ENCODE results near the gene CYTH1.

Gene CYTH1

DNA sequence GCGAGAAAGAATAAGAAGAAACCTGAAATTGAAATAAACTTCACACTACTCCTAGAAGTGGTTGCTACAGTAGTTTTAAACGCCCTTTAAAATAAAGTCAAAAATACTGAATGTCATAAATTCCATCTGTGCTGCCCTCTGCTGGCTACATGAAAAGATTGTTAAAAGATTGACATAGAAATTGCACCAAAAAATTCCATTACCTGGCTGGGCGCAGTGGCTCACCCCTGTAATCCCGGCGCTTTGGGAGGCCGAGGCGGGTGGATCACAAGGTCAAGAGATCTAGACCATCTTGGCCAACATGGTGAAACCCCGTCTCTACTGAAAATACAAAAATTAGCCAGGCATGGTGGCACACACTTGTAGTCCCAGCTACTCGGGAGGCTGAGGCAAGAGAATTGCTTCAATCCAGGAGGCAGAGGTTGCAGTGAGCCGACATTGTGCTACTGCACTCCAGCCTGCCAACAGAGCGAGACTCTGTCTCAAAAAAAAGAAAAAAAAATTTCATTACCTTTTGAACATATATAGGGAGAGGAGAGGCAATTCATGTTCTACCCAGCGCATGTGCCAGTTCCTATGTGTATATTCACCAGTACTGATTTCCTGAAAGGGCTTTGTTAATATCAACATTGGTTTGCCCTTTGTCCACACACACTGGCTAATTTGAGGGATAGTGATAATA, 36.5 kb downstream of the CYTH1 start:
- DNase-seq (ENCODE audit: low read depth in 1 of 2, low spot score in 1 of 2) = peak in 1 of 2 experiments; percentile 62
- no peak for TF ChIP-seq JUND (IDR thresholded peaks at IDR 0.05; ENCODE audit: low read depth)
- in situ Hi-C loops (cut with HindIII; ENCODE audit: low pct_unique_long_range_greater_than_20kb, low sequenced_read_pairs) = no loop called here

DNA sequence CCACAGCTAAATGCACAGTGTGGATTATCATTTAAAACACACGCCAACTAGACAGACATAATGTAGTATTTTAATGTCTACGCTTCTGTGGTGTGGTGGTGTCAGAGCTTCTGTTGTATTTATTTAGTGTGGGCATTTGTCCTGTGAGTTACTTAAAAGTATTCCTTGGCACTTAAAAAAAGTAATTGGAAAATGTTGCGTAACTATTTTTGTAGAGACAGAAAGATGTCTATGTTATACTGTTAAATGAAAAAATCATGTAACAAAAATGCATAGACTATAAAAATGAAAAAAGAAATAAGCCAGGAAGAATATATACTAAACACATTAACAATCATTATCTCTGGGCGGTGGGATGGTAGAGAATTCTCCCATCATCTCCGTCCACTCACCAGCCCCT, 39.2 kb downstream of the CYTH1 start:
- DNase-seq (ENCODE audit: low read depth in 1 of 2, low spot score in 1 of 2) = no peak
- in situ Hi-C loops (cut with HindIII; ENCODE audit: low pct_unique_long_range_greater_than_20kb, low sequenced_read_pairs) = no loop called here
- no peak for TF ChIP-seq JUND (IDR thresholded peaks at IDR 0.05; ENCODE audit: low read depth)

DNA sequence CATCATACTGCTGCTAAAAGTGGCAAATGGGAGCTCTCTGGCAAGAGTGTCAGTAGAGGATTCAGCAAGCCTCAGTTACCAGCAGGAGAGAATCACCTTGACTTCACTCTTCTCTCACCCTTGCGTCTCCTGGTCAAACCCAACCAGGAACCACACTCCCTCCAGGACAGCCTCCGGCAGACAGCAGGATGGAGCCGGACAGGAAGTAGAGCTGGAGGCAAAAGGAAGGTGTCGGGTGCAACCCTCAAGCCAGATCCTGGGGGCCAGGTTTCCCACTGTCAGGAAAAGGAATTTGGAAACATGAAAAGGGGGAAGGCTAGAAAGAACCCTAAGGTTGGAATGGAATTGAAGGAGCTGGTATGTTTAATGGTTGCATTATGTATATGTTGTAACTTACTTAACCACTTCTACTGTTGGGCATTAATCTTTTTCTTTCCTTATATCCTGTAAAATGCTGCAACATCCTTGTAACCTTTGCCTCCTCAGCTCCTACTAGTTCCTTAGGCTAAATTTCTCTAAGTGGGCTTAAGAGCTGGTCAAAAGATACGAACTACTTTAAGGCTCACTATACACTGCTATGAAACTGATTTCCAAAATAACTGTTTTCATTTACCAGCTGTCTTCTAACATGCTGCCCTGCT, 40.3 kb downstream of the CYTH1 start:
- in situ Hi-C loops (cut with HindIII; ENCODE audit: low pct_unique_long_range_greater_than_20kb, low sequenced_read_pairs) = no loop called here
- no peak for TF ChIP-seq JUND (IDR thresholded peaks at IDR 0.05; ENCODE audit: low read depth)
- DNase-seq (ENCODE audit: low read depth in 1 of 2, low spot score in 1 of 2) = no peak

DNA sequence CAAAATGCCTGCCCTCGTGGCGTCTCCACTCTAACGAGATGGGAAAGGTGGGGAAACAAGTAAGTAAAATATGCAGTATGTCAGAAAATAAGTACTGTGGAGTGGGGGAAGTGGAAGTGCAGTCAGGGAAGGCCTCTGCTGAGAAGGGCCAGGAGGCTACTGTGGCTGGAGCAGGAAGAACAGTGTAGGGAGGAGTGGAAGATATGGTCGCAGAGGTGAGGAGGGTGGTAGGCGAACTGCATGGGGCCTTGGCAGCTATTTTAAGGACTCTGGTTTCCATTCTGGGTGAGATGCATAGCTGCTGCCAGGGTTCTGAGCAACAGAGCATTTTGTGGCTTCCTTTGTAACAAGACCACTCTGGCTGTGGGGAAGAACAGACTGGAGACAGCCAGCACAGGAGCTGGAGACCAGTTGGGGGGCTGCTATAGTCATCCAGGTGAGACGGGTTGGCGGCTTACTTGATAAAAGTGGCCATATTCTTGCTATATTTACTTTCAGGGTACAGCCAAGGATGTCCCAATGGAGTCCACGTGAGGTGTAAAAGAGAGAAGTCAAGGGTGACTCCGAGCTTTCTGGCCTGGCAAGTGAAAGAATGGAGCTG, 42.6 kb downstream of the CYTH1 start:
- DNase-seq (ENCODE audit: low read depth in 1 of 2, low spot score in 1 of 2) = no peak
- no peak for TF ChIP-seq JUND (IDR thresholded peaks at IDR 0.05; ENCODE audit: low read depth)
- in situ Hi-C loops (cut with HindIII; ENCODE audit: low pct_unique_long_range_greater_than_20kb, low sequenced_read_pairs) = no loop called here

DNA sequence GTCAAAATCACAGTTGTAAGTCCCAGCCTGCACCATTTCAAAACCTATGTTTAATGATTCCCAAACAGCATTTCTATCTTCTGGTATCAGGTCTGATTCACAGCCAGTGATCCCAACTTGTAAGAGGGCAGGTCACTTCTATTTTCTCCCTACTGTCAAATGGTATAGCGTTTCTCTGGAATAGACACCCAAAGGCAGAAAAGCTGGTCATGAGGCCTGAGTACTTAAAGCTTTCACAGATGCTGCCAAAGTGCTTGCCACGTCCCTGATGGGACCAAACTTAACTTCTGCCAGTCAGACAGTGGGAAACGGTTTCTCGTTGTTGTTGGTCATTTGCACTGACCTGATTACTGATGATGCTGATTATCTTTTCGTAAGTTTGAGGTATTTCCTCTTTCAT, 43.4 kb downstream of the CYTH1 start:
- no peak for DNase-seq (ENCODE audit: low read depth in 1 of 2, low spot score in 1 of 2)
- TF ChIP-seq JUND (IDR thresholded peaks at IDR 0.05; ENCODE audit: low read depth) = no peak
- in situ Hi-C loops (cut with HindIII; ENCODE audit: low pct_unique_long_range_greater_than_20kb, low sequenced_read_pairs) = no loop called here

DNA sequence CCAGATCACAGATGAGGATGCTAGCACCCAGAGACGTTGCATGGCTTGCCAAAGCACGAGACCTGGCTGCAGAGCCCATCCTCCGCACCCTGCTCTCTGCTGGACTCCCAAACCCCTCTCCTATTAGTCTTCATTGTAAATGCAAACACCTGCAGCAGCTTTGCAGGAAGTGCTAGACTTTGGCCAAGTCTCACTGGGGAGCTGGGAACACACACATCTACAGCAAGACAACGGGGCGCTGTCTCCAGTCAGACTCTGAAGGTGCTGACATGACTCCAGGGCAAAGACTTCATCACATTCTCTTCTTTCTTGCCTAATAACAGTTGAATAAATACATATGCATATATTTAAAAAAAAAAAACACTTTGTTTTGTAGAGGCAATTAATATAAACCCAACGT, 43.8 kb downstream of the CYTH1 start:
- no peak for DNase-seq (ENCODE audit: low read depth in 1 of 2, low spot score in 1 of 2)
- in situ Hi-C loops (cut with HindIII; ENCODE audit: low pct_unique_long_range_greater_than_20kb, low sequenced_read_pairs) = no loop called here
- TF ChIP-seq JUND (IDR thresholded peaks at IDR 0.05; ENCODE audit: low read depth) = no peak

DNA sequence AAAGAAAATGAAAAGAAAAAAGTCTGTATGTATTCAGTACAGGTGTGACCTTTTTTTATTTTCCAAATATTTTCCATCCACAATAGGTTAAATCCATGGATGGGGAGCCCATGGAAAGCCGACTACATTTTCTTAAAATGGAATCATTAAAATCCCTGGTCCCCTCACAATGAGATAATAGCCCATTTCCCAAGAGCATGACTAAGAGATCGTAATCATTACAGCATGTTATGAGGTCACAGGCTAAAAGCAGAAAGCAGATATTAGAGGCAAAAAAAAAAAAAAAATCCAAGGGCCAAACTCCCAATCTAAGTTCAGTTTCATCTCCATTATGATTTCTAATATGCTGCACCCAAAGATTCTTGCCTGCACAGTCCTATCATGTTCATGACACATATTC, 44.7 kb downstream of the CYTH1 start:
- no peak for DNase-seq (ENCODE audit: low read depth in 1 of 2, low spot score in 1 of 2)
- no peak for TF ChIP-seq JUND (IDR thresholded peaks at IDR 0.05; ENCODE audit: low read depth)
- in situ Hi-C loops (cut with HindIII; ENCODE audit: low pct_unique_long_range_greater_than_20kb, low sequenced_read_pairs) = no loop called here

DNA sequence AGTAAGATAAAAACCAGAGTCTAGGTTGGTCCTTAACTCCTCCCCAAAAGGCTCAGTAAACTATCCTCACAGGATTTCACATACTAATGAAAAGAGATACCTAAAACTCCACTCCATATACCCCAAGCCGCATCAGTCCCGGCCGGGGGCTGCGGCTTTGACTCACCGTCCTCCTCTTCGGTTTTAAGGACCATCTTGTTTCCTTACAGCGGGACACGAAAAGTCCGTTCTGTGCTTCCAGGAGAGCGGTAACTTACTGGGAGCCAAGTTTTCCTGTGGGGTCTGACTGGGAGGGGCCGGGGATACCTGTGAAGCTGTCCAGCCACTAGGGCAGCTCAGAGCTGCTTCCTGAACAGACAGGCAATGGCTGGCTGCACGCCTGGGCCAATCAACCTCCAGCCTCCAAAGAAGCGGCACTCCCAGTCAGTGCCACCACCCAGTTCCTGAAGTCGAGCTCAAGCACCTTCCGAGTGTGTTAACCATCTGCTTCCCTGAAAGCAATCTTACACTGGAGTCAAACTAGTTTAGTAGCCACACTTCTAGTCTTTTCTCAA, 45.5 kb downstream of the CYTH1 start:
- in situ Hi-C loops (cut with HindIII; ENCODE audit: low pct_unique_long_range_greater_than_20kb, low sequenced_read_pairs) = no loop called here
- TF ChIP-seq JUND (IDR thresholded peaks at IDR 0.05; ENCODE audit: low read depth) = no peak
- peak; percentile 82 to 96 for DNase-seq (ENCODE audit: low read depth in 1 of 2, low spot score in 1 of 2)

DNA sequence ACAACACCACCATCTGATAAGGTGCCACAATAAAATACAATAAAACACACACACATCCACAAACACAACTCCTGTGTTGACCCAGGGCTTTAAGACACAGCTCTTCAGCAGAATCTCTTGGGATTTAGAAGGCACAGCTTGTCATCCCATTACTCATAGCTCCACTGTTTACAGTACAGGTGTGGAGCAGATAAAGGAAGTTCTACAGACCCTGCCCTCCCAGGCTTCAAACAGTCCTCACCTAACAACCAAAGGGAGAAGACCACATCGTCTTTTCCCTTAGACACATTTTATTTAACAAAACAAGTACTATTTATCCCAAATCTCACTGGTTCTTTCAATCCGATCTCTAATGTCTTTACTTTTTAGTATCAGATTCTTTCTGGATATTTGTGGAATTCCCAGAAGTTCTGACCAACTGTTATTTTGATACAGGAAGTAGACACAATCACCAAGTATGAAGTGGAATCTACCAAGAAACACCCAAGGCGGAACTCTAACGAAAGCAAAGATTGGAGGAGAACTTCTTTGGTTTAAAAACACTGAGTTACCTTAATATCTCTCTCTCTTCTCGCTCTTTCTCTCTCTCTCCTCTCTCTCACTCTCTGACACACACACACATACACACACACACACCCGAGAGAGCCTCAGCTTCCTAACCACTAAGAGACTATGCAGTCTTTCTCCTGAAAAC, 46.1 kb downstream of the CYTH1 start:
- no peak for TF ChIP-seq JUND (IDR thresholded peaks at IDR 0.05; ENCODE audit: low read depth)
- no peak for DNase-seq (ENCODE audit: low read depth in 1 of 2, low spot score in 1 of 2)
- in situ Hi-C loops (cut with HindIII; ENCODE audit: low pct_unique_long_range_greater_than_20kb, low sequenced_read_pairs) = no loop called here

DNA sequence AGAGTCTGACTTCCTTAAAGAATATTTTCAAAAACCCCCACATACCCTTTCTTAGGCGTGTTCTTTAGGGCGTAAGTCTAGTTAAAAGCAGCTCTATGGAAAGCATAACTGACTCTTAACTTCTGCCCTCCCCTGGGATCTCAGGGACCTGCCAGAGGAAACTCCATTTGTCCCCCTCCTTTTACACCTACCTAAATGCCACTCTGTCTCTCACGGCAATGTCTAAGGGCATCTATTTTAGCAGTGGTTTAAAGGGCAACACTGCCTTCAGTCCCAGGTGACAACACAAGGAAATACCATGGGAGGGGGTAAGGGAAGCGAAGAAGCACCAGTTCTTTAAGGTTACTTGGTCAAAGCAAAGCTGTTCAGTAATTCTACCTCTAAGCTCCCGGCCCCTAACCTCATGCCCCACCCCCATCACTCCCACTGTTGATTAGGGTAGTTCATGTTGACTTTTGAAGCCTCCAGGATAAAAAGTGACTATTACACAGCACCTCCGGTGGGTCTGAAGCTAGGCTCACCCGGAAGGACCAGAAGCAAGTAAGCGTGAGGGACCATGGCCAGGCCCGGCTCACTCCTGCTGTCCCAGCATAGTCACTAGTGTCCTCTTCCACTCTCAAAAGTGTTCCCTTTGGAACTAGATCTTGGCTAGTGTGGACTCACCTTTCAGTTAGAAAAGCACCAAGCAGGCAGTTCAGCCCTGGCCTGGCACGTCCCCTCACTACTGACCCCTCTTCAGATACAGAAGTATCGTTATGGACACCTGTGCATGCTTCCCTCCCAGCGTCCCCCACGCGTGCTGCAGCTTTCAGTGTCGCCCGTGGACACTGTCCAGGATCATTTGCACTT, 47.1 kb downstream of the CYTH1 start:
- DNase-seq (ENCODE audit: low read depth in 1 of 2, low spot score in 1 of 2) = no peak
- no peak for TF ChIP-seq JUND (IDR thresholded peaks at IDR 0.05; ENCODE audit: low read depth)
- in situ Hi-C loops (cut with HindIII; ENCODE audit: low pct_unique_long_range_greater_than_20kb, low sequenced_read_pairs) = no loop called here

DNA sequence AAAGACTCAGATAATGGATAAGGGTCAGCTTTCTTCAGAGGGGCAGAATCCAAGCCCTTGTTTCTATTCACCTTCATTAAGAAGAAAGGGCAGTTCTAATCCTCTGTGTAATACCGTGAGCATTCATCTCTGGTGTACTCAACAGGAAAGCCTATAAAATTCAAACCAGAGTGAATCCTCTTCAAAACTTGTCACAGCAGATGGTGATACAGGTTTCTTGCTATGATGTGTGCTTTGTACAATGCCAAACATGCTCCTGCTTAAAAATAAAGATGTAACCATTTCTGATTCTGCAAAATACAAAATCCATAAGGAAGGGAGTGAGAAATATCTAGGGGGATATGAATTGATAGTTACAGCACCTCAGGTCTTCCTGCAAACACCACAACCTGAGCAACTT, 49.7 kb downstream of the CYTH1 start:
- in situ Hi-C loops (cut with HindIII; ENCODE audit: low pct_unique_long_range_greater_than_20kb, low sequenced_read_pairs) = no loop called here
- DNase-seq (ENCODE audit: low read depth in 1 of 2, low spot score in 1 of 2) = no peak
- no peak for TF ChIP-seq JUND (IDR thresholded peaks at IDR 0.05; ENCODE audit: low read depth)

DNA sequence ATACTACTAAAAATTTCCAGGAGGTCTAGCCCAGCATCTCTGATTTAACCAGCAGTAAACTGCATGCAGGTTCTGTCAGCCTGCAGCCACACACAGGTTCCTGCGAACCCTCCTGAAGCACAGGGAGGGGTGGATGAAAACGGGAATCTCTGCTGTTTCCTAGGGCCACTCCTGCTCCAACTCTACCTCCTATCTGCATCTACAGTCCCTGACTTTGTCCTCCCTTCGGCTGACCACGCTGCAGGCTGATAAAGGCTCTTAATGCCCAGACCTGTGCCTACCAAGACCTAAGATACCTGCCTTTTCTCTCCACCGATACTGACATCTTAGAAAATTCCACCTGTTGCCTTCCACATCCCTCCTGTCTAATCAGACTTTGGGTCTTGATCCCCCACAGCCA, 50.2 kb downstream of the CYTH1 start:
- no peak for DNase-seq (ENCODE audit: low read depth in 1 of 2, low spot score in 1 of 2)
- in situ Hi-C loops (cut with HindIII; ENCODE audit: low pct_unique_long_range_greater_than_20kb, low sequenced_read_pairs) = no loop called here
- TF ChIP-seq JUND (IDR thresholded peaks at IDR 0.05; ENCODE audit: low read depth) = no peak

Measured in T47D (cell line).